Measurements from ENCODE around the gene IGSF10. TPM values are rescaled to one million over a fixed set of nuclear protein-coding genes. Genes with fewer than 3 reads are reported as not detected.
A peak's percentile ranks its signal among the peaks of the same experiment; 100 is the strongest.

IGSF10 gene
- total RNA-seq, 1 donor from 2014 or later, result under 0.01 TPM

DNA sequence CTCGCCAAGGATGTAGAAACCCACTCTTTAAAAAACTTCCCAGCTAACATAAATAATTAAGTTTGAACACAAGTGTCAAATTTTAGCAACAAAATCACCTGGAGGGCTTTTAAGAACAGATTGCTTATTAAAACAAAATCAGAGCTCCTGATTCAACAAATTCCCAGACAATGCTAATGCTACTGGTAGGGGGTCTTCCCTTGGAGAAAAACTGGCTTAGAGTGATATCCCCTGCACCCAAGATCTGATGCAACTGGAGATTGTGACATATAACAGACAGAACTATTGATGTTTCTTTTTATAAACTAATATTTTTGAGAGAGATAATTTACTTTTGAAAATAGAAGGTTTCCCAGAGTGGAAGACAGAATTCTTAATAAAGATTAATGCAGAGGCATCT, 19.9 kb downstream of the IGSF10 start:
- no peaks in the 10 kb centered on the region for H3K27me3 ChIP-seq (ENCODE audit: control insufficient read depth, insufficient read depth, low read length)
- H3K4me3 ChIP-seq (ENCODE audit: low read depth, low read length), result no peak overlapping the region
- TF ChIP-seq, protein P1, sequence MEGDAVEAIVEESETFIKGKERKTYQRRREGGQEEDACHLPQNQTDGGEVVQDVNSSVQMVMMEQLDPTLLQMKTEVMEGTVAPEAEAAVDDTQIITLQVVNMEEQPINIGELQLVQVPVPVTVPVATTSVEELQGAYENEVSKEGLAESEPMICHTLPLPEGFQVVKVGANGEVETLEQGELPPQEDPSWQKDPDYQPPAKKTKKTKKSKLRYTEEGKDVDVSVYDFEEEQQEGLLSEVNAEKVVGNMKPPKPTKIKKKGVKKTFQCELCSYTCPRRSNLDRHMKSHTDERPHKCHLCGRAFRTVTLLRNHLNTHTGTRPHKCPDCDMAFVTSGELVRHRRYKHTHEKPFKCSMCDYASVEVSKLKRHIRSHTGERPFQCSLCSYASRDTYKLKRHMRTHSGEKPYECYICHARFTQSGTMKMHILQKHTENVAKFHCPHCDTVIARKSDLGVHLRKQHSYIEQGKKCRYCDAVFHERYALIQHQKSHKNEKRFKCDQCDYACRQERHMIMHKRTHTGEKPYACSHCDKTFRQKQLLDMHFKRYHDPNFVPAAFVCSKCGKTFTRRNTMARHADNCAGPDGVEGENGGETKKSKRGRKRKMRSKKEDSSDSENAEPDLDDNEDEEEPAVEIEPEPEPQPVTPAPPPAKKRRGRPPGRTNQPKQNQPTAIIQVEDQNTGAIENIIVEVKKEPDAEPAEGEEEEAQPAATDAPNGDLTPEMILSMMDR (IDR thresholded peaks at IDR 0.05; ENCODE audit: insufficient read depth, low read length, poor library complexity, severe bottlenecking), result no peak
- no peak for DNase-seq (ENCODE audit: low read depth)
- H3K36me3 ChIP-seq (ENCODE audit: control insufficient read depth, insufficient read depth, low read length), result no peaks in the 10 kb centered on the region

DNA sequence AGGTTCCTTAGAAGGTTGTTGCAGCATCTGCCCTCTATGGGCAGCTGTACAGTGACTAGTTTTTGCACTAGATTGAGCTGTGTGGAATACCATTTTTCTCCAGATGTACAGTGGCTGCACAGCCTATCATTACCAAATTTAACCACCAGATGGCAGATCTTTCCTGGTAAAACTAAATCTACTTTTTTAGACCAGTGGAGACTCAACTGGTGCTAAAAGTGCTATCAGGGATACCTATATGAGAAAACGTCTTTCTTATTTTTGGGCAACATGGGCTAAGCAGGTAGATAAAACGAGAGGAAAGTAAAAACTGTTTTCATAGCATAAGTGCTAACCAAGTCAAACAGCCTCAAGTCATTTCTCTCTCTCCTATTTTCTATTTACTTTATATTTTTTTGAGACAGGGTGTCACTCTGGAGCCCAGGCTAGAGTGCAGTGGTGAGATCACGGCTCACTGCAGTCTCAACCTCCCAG, 21.2 kb downstream of the IGSF10 start:
- no peaks in the 10 kb centered on the region for H3K36me3 ChIP-seq (ENCODE audit: control insufficient read depth, insufficient read depth, low read length)
- no peak overlapping the region for H3K4me3 ChIP-seq (ENCODE audit: low read depth, low read length)
- TF ChIP-seq, protein P1 (IDR thresholded peaks at IDR 0.05; ENCODE audit: insufficient read depth, low read length, poor library complexity, severe bottlenecking), result peak; percentile 67
- peak; percentile 34 for DNase-seq (ENCODE audit: low read depth)
- no peaks in the 10 kb centered on the region for H3K27me3 ChIP-seq (ENCODE audit: control insufficient read depth, insufficient read depth, low read length)

DNA sequence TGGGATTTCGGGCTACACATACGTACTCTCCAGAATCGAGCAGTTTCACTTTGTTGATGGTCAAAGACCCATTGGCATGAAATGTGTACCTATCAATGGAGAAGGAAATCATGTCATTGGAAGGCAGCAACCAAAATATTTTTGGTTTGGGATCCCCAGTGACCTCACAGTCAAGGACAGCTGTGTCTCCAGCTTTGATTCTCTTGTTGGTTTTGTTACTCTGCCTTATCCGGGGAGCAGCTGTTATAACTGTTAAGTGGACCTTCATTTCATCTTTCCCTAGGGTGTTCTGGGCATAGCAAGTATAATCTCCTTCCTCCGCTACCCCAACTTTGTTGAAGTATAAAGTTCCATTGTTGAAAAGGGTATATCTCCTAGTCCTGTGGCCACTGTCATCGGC, 23.0 kb downstream of the IGSF10 start:
- H3K36me3 ChIP-seq (ENCODE audit: control insufficient read depth, insufficient read depth, low read length), result no peaks in the 10 kb centered on the region
- no peaks in the 10 kb centered on the region for H3K27me3 ChIP-seq (ENCODE audit: control insufficient read depth, insufficient read depth, low read length)
- DNase-seq (ENCODE audit: low read depth), result no peak
- TF ChIP-seq, protein P1 (IDR thresholded peaks at IDR 0.05; ENCODE audit: insufficient read depth, low read length, poor library complexity, severe bottlenecking), result no peak
- no peak overlapping the region for H3K4me3 ChIP-seq (ENCODE audit: low read depth, low read length)

DNA sequence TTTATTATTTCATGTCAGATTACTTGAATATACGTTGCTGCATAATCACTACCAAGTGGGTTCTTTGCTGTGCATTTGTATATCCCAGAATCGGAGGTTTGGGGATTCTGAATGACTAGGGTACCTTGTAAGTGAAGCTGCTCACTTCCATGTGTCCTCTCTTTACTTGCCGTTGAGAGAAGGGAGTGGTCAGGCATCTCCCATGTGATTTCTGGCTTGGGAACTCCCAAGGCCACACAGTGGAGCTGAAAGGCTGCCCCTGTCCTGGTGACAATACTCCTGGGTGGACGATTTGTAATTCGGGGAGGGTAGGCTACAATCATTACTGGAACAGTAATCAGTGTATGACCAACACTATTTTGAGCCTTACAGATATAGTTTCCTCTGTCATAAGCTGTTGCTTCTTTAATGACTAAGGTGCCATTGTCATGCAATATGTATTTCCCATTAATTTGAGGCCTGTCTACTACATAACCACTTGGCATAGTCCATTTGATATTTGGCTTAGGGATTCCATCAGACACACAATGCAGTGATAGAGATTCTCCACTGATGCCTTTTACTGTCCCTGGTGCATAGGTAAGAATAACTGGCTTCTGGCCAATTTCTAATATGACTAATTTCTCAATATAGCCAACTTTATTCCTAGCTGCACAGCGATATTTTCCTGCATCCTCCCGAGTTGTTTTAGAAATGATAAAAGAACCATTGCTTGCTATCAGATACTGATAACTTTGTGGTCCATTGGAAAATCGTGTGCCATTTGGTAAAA, 24.0 kb downstream of the IGSF10 start:
- DNase-seq (ENCODE audit: low read depth), result no peak
- TF ChIP-seq, protein P1 (IDR thresholded peaks at IDR 0.05; ENCODE audit: insufficient read depth, low read length, poor library complexity, severe bottlenecking), result no peak
- no peak overlapping the region for H3K4me3 ChIP-seq (ENCODE audit: low read depth, low read length)
- H3K27me3 ChIP-seq (ENCODE audit: control insufficient read depth, insufficient read depth, low read length), result no peaks in the 10 kb centered on the region
- H3K36me3 ChIP-seq (ENCODE audit: control insufficient read depth, insufficient read depth, low read length), result no peaks in the 10 kb centered on the region

DNA sequence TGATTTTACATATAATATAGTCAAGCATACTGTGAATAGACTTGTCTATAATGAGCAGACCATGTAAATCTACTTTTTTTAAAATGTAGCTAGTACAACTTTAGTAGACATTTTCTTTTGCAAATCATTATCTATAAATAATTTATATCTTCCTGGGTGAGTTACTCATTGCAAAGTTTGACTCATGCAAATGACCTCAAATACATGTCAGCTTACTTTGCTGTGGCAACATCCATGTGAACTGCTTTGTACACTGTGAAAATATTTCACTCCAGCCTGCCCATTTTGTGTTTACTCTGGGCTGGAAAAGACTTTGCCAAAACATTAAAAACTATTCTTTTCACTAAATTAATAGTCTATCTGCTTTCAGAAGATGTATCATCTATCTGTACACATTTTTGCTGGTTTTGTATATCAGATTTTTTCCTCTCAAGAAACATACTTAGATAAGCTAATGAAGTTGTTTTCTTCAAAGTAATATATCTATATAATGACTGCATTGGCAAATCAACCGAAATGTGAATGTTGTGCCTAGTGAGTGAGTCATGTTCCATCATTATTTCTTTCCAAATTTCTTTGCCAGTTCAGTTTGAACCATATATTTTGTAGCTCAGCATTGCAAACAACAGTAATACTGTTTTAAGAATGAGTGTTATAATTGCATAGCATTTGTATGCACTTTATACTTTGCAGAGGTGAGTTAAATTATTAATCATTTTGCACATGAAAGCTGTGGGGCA, 26.5 kb downstream of the IGSF10 start:
- Histone ChIP-seq H3K36me3 (ENCODE audit: control insufficient read depth, insufficient read depth, low read length) (no peaks in the 10 kb centered on the region), H3K4me3 (ENCODE audit: low read depth, low read length) (no peak overlapping the region), H3K27me3 (ENCODE audit: control insufficient read depth, insufficient read depth, low read length) (no peaks in the 10 kb centered on the region)
- DNase-seq (ENCODE audit: low read depth), result peak; percentile 75
- TF ChIP-seq, protein P1 (IDR thresholded peaks at IDR 0.05; ENCODE audit: insufficient read depth, low read length, poor library complexity, severe bottlenecking), result no peak
